Tibial nerve (tissue), 4 donors: ENCODE results near the gene PAM16. TPM values are rescaled to one million over a fixed set of nuclear protein-coding genes. Genes with fewer than 3 reads are reported as not detected.

Source experiments
- DNase-seq, 2 donors: peaks; one replicate each; pipeline ENCODE4 v3.0.0-alpha.2; 2019; ENCODE audit warnings: low spot score in 2 of 2
- H3K27ac ChIP-seq, 4 donors: fragments of 200-600 bp; sonication (generic) in 3 of 4; one replicate each; pipeline ENCODE4 v1.5.1; 2017 to 2019; ENCODE audit warnings: mild to moderate bottlenecking in 1 of 4
- H3K27me3 ChIP-seq, 2 donors: fragments of 200-600 bp; sonication (generic) in 1 of 2; one replicate each; pipeline versions ENCODE4 v1.5.1 to v1.6.0; 2017 to 2019
- H3K36me3 ChIP-seq, 3 donors: fragments of 200-600 bp; sonication (generic); one replicate each; pipeline ENCODE4 v1.5.1; 2018 to 2019
- H3K4me1 ChIP-seq, 4 donors: fragments of 200-600 bp; sonication (generic) in 3 of 4; one replicate each; pipeline ENCODE4 v1.5.1; 2017 to 2019
- H3K4me3 ChIP-seq, 4 donors: fragments of 200-600 bp; sonication (generic) in 3 of 4; one replicate each; pipeline ENCODE4 v1.5.1; 2017 to 2019; ENCODE audit warnings: mild to moderate bottlenecking in 1 of 4, moderate library complexity in 1 of 4
- H3K9me3 ChIP-seq, 4 donors: fragments of 200-600 bp; sonication (generic) in 3 of 4; one replicate each; pipeline ENCODE4 v1.5.1; 2017 to 2019
- CTCF ChIP-seq, 5 experiments: fragments of 200-600 bp in 3 of 5; fragments of 450-650 bp in 2 of 5; sonication (generic) in 3 of 5; IDR thresholded peaks; one replicate each; pipeline ENCODE4 v1.5.1; 2016 to 2019; ENCODE audit warnings: antibody characterized with exemption in 5 of 5, mild to moderate bottlenecking in 3 of 5, moderate library complexity in 2 of 5
- EP300 ChIP-seq, 2 donors: sonication (generic); formaldehyde crosslinking; IDR thresholded peaks; one replicate each; pipeline ENCODE4 v1.6.1; 2017; ENCODE audit warnings: antibody characterized with exemption in 2 of 2, mild to moderate bottlenecking in 1 of 2
- POLR2A ChIP-seq, 2 donors: fragments of 450-650 bp; IDR thresholded peaks; one replicate each; pipeline ENCODE4 v1.6.1; 2017; ENCODE audit warnings: antibody characterized with exemption in 2 of 2, mild to moderate bottlenecking in 2 of 2, moderate library complexity in 2 of 2
- WGBS, 2 donors: methylation state at CpG; one replicate each; pipeline ENCODE4 v1.1.5; 2018; 5-methylcytosine and 5-hydroxymethylcytosine counted together
- total RNA-seq, 4 donors: library from RNA; depleted of rRNA; stranded (reverse); fragments of >200 nt; gene quantifications; one replicate each; pipeline ENCODE4 v1.1.0, GENCODE V29; 2016

Gene PAM16
- total RNA-seq, 4 donors from 2014 or later = 45.1 to 95.1 (median 60.7) TPM

GRCh38 chr16:4315186-4316107 lies 35.7 kb downstream of the PAM16 start, which contains the start of gene GLIS2:
Gene GLIS2 (plus strand): TSS chr16:4316067. CDS start chr16:4332281, 16,214 bp downstream.
- H3K36me3 ChIP-seq = no peaks in the 10 kb centered on the region
- H3K27me3 ChIP-seq = no peaks in the 10 kb centered on the region
- H3K4me1 ChIP-seq = peaks cover 3 to 57% (median 35%) of the 10 kb centered on the region in 4 donors
- peak within 1 kb of the TSS; percentile 85 to 96 (median 92) for H3K27ac ChIP-seq
- peak within 1 kb of the TSS; percentile 48 to 76 (median 59) for H3K4me3 ChIP-seq
- DNase-seq = peak in 1 of 2 donors; percentile 66
- WGBS, 2 donors = 1 to 7% methylated on average over 6 to 64 of the region's 115 CpGs
- TF ChIP-seq EP300 (IDR thresholded peaks at IDR 0.05) (peak in 1 of 2 donors; percentile 54), POLR2A (IDR thresholded peaks at IDR 0.05) (peak in 1 of 2 donors; percentile 44), CTCF (IDR thresholded peaks at IDR 0.05) (peak in 1 of 5 experiments; percentile 14)
- no peaks in the 10 kb centered on the region for H3K9me3 ChIP-seq

- H3K27ac ChIP-seq = peak overlapping the region; percentile 85 to 96 (median 92)
- no peaks in the 10 kb centered on the region for H3K27me3 ChIP-seq
- TF ChIP-seq CTCF (IDR thresholded peaks at IDR 0.05) = peak in 1 of 5 experiments; percentile 8
- no peak for TF ChIP-seq POLR2A (IDR thresholded peaks at IDR 0.05)
- no peak for TF ChIP-seq EP300 (IDR thresholded peaks at IDR 0.05)
- WGBS, 2 donors = 4 to 5% methylated on average over 13 to 33 of the region's 33 CpGs
- no peaks in the 10 kb centered on the region for H3K9me3 ChIP-seq
- no peak for DNase-seq
- H3K4me1 ChIP-seq = peaks cover 3 to 55% (median 32%) of the 10 kb centered on the region in 4 donors
- H3K4me3 ChIP-seq = peak overlapping the region; percentile 48 to 76 (median 59)
- no peaks in the 10 kb centered on the region for H3K36me3 ChIP-seq
Measured at GRCh38 chr16:4314532-4315185, 36.5 kb downstream of the PAM16 start.

GRCh38 chr16:4313563-4314531 lies 37.3 kb downstream of the PAM16 start:
- Histone ChIP-seq H3K27me3 (no peaks in the 10 kb centered on the region), H3K36me3 (no peaks in the 10 kb centered on the region), H3K27ac (peak overlapping the region in 1 of 4 donors; percentile 29), H3K4me3 (no peak overlapping the region), H3K4me1 (peaks cover 3 to 51% (median 24%) of the 10 kb centered on the region in 4 donors), H3K9me3 (no peaks in the 10 kb centered on the region)
- no peak for DNase-seq
- TF ChIP-seq CTCF (IDR thresholded peaks at IDR 0.05) (peak; percentile 47 to 65 (median 55)), EP300 (IDR thresholded peaks at IDR 0.05) (no peak)
- 21 to 22% methylated on average over 37 to 43 of the region's 43 CpGs for WGBS, 2 donors

GRCh38 chr16:4309833-4310266 lies 41.3 kb downstream of the PAM16 start:
- Histone ChIP-seq H3K4me3 (no peak overlapping the region), H3K27ac (peak overlapping the region in 3 of 4 donors; percentile 48 to 79 (median 74)), H3K9me3 (no peaks in the 10 kb centered on the region), H3K27me3 (no peaks in the 10 kb centered on the region), H3K36me3 (no peaks in the 10 kb centered on the region), H3K4me1 (peaks cover 0 to 43% (median 9%) of the 10 kb centered on the region in 4 donors)
- TF ChIP-seq EP300 (IDR thresholded peaks at IDR 0.05) (no peak), CTCF (IDR thresholded peaks at IDR 0.05) (peak; percentile 43 to 54 (median 47))
- peak in 1 of 2 donors; percentile 46 for DNase-seq
- WGBS, 2 donors = 4 to 21% methylated on average over 6 to 9 of the region's 11 CpGs
